ENCODE results near the gene EXOC7.

DNA sequence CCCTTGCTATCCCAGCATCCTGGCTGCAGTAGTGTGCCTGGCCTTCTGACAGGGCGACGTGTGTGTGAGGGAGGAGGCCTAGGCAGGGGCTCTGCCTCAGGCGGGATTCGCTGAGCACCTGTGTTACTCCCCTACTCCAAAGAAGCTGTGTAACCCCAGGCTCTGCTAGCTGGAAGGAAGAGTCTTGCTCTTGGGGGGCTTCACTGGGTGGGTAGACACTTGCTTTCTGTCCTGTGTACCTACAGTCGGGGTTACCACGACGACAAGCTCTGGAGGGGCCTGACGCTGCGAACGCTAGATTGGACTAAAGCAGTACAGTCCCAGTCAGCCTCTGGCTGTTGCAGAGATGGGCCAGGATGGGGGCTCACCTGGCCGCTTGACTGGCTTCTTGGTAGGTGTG, 9.5 kb downstream of the EXOC7 start:
- TF ChIP-seq, protein P1, sequence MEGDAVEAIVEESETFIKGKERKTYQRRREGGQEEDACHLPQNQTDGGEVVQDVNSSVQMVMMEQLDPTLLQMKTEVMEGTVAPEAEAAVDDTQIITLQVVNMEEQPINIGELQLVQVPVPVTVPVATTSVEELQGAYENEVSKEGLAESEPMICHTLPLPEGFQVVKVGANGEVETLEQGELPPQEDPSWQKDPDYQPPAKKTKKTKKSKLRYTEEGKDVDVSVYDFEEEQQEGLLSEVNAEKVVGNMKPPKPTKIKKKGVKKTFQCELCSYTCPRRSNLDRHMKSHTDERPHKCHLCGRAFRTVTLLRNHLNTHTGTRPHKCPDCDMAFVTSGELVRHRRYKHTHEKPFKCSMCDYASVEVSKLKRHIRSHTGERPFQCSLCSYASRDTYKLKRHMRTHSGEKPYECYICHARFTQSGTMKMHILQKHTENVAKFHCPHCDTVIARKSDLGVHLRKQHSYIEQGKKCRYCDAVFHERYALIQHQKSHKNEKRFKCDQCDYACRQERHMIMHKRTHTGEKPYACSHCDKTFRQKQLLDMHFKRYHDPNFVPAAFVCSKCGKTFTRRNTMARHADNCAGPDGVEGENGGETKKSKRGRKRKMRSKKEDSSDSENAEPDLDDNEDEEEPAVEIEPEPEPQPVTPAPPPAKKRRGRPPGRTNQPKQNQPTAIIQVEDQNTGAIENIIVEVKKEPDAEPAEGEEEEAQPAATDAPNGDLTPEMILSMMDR (IDR thresholded peaks at IDR 0.05 in 8 of 11, conservative IDR thresholded peaks at IDR 0.05 in 3 of 11) = no peak
- no peak for TF ChIP-seq POLR2A (IDR thresholded peaks at IDR 0.05)
